PC-3 (cell line): Measurements from ENCODE around the gene MSMO1. TPM values are rescaled to one million over a fixed set of nuclear protein-coding genes. Genes with fewer than 3 reads are reported as not detected.

ENCODE experiments used
- ATAC-seq: fragments of 200-7000 bp; cut with Tn5 transposase; 2 replicates; pipeline ENCODE4 v1.9.1; 2020; ENCODE audit warnings: mild to moderate bottlenecking, moderate library complexity
- BruUV-seq: library from RNA; stranded (reverse); fragments of 400-500 nt; replicated peaks from 2 replicates; lab custom pipeline; 2021; lab: Mats Ljungman, UMichigan
- CTCF ChIA-PET: fragments of 300-600 bp; sonication (Branson Sonifier 250); formaldehyde crosslinking; loops from one replicate; lab custom pipeline; 2022; ENCODE audit warnings: antibody characterized with exemption; lab: Charles Lee
- POLR2A ChIA-PET: fragments of 300-600 bp; sonication (Branson Sonifier 250); formaldehyde crosslinking; loops from one replicate; lab custom pipeline; 2022; ENCODE audit warnings: antibody characterized with exemption; ENCODE audit not compliant: unreplicated experiment; lab: Charles Lee
- DNase-seq: peaks from one replicate; pipeline ENCODE4 v3.0.0-alpha.2; 2015
- H2AFZ ChIP-seq: fragments of 300-600 bp; sonication (generic); 2 replicates; pipeline ENCODE4 v1.6.0; 2016; ENCODE audit warnings: antibody characterized with exemption, low read length
- H3F3A ChIP-seq: fragments of 300-600 bp; sonication (generic); one replicate; pipeline ENCODE4 v1.6.0; 2017; ENCODE audit warnings: antibody characterized with exemption, low read length, control low read depth, mild to moderate bottlenecking; ENCODE audit not compliant: unreplicated experiment
- H3K27ac ChIP-seq: fragments of 300-600 bp; sonication (generic); 2 replicates; pipeline ENCODE4 v1.5.1; 2016; ENCODE audit warnings: mild to moderate bottlenecking, low read length
- H3K27me3 ChIP-seq: fragments of 300-600 bp; sonication (generic); 2 replicates; pipeline ENCODE4 v1.6.1; 2016; ENCODE audit warnings: low read length, mixed read lengths
- H3K36me3 ChIP-seq: fragments of 300-600 bp; sonication (generic); 2 replicates; pipeline ENCODE4 v1.6.1; 2016; ENCODE audit warnings: low read depth, mixed run types, low read length, mixed read lengths
- H3K4me1 ChIP-seq: fragments of 300-600 bp; sonication (generic); 2 replicates; pipeline ENCODE4 v1.5.1; 2016; ENCODE audit warnings: low read length; ENCODE audit not compliant: insufficient read depth
- H3K4me2 ChIP-seq: fragments of 300-600 bp; sonication (generic); 2 replicates; pipeline ENCODE4 v1.6.0; 2016; ENCODE audit warnings: low read length
- H3K4me3 ChIP-seq: fragments of 300-600 bp; sonication (generic); 2 replicates; pipeline ENCODE4 v1.5.1; 2016; ENCODE audit warnings: mild to moderate bottlenecking, low read length, mixed read lengths
- H3K79me2 ChIP-seq: fragments of 300-600 bp; sonication (generic); 2 replicates; pipeline ENCODE4 v1.6.1; 2017; ENCODE audit warnings: low read length, mixed read lengths
- H3K9ac ChIP-seq: fragments of 300-600 bp; sonication (generic); 2 replicates; pipeline ENCODE4 v1.6.0; 2016; ENCODE audit warnings: mild to moderate bottlenecking, low read length
- H3K9me2 ChIP-seq: fragments of 300-600 bp; sonication (generic); replicated peaks from 2 replicates; pipeline ENCODE4 v1.6.1; 2016; ENCODE audit warnings: mixed run types, low read length, mixed read lengths
- H3K9me3 ChIP-seq: fragments of 300-600 bp; sonication (generic); 2 replicates; pipeline ENCODE4 v1.6.1; 2016; ENCODE audit warnings: low read length, mixed read lengths
- H4K20me1 ChIP-seq: fragments of 300-600 bp; sonication (generic); 2 replicates; pipeline ENCODE4 v1.6.1; 2016; ENCODE audit warnings: low read length, mixed read lengths
- EZH2 ChIP-seq: fragments of 300-600 bp; sonication (generic); IDR thresholded peaks from one replicate; pipeline ENCODE4 v1.6.1; 2017; ENCODE audit warnings: antibody characterized with exemption, mild to moderate bottlenecking, low read length; ENCODE audit not compliant: unreplicated experiment
- EZH2phosphoT487 ChIP-seq: fragments of 300-600 bp; sonication (generic); IDR thresholded peaks from 2 replicates; pipeline ENCODE4 v1.6.1; 2018; ENCODE audit warnings: mild to moderate bottlenecking, antibody characterized with exemption, low read length, borderline replicate concordance
- intact Hi-C: fragments of 100-400 bp; cut with micrococcal nuclease; formaldehyde crosslinking; loops from 2 replicates; pipeline ENCODE4 v1.9.0; 2023
- total RNA-seq: library from RNA; depleted of rRNA; stranded (reverse); fragments of >200 nt; gene quantifications from 2 replicates; pipeline ENCODE4 v1.2.3, GENCODE V29; 2014
- TF ChIP-seq, protein P1 (sequence below): fragments of 300-600 bp; sonication (generic); conservative IDR thresholded peaks from 2 replicates; pipeline ENCODE4 v1.5.1; 2017; ENCODE audit warnings: antibody characterized with exemption, low read depth, mild to moderate bottlenecking, low read length

Gene MSMO1
- total RNA-seq, 1 experiment from 2014 or later: 37.6 TPM

DNA sequence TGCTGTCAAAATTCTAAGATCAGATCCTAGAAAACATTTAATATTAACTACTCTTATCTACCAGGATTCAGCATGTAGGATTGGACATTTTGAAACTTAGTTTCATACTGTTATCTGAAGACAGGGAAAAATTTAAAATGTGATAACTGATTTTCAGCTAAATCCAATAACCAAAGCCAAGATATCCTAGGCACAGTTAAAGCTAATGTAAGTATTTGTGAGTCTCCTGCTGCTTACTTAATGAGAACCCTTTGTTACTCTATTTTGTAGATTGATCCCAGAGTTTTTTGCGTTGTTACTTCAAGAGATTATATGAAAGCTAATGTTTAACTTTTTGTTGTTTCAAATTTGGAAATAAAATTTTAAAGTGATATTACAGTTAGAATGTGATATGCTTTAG is 53.3 kb downstream of the MSMO1 start:
- DNase-seq (no peak), ATAC-seq (no peak)
- Histone ChIP-seq H3F3A (no peaks in the 10 kb centered on the region), H3K36me3 (no peaks in the 10 kb centered on the region), H3K4me2 (no peak overlapping the region), H3K27ac (no peak overlapping the region), H2AFZ (no peak overlapping the region), H3K4me1 (peaks cover 6% of the 10 kb centered on the region; the same call in 1 of the 2 replicates), H3K27me3 (no peaks in the 10 kb centered on the region), H3K9ac (no peak overlapping the region), H3K9me2 (no peaks in the 10 kb centered on the region), H3K9me3 (no peaks in the 10 kb centered on the region), H4K20me1 (no peaks in the 10 kb centered on the region), H3K4me3 (no peak overlapping the region), H3K79me2 (no peaks in the 10 kb centered on the region)
- ChIA-PET CTCF (no interaction called here), POLR2A (no interaction called here)
- BruUV-seq: no TSS peak
- no peak for TF ChIP-seq EZH2
- intact Hi-C loops: no loop called here

DNA sequence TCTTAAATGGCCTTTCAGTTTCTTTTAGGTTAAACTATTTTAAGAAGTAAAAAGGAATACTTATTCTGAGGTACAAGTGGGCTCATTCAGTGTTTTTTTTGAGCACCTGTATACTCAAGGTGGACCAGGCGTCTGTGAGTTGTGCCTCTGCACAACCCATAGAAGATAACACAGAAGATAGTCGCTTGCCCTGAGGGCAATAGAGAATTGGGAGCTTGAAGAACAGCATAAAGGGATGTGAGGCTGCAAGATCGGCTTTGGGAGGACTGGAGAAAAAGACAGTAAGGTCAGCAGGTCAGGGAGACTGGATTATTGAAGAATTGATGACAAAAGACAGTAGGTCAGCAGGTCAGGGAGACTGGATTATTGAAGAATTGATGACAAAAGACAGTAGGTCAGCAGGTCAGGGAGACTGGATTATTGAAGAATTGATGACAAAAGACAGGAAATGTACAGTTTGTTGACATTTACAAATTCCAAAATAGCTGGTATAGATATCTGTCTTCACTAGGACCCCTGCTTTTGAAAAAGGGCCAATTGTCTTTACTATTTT is 54.4 kb downstream of the MSMO1 start:
- Histone ChIP-seq H3K79me2 (no peaks in the 10 kb centered on the region), H3K4me2 (no peak overlapping the region), H4K20me1 (no peaks in the 10 kb centered on the region), H2AFZ (no peak overlapping the region), H3K36me3 (no peaks in the 10 kb centered on the region), H3K27me3 (no peaks in the 10 kb centered on the region), H3K4me1 (peaks cover 6% of the 10 kb centered on the region; the same call in 1 of the 2 replicates), H3K9ac (no peak overlapping the region), H3K9me2 (no peaks in the 10 kb centered on the region), H3K27ac (no peak overlapping the region), H3F3A (no peaks in the 10 kb centered on the region), H3K9me3 (no peaks in the 10 kb centered on the region), H3K4me3 (no peak overlapping the region)
- TF ChIP-seq, protein P1, sequence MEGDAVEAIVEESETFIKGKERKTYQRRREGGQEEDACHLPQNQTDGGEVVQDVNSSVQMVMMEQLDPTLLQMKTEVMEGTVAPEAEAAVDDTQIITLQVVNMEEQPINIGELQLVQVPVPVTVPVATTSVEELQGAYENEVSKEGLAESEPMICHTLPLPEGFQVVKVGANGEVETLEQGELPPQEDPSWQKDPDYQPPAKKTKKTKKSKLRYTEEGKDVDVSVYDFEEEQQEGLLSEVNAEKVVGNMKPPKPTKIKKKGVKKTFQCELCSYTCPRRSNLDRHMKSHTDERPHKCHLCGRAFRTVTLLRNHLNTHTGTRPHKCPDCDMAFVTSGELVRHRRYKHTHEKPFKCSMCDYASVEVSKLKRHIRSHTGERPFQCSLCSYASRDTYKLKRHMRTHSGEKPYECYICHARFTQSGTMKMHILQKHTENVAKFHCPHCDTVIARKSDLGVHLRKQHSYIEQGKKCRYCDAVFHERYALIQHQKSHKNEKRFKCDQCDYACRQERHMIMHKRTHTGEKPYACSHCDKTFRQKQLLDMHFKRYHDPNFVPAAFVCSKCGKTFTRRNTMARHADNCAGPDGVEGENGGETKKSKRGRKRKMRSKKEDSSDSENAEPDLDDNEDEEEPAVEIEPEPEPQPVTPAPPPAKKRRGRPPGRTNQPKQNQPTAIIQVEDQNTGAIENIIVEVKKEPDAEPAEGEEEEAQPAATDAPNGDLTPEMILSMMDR: no peak
- TF ChIP-seq EZH2phosphoT487 (no peak), EZH2 (no peak)
- intact Hi-C loops: no loop called here
- POLR2A ChIA-PET: no interaction called here
- BruUV-seq: no TSS peak
- DNase-seq (no peak), ATAC-seq (no peak)
- CTCF ChIA-PET: no interaction called here

DNA sequence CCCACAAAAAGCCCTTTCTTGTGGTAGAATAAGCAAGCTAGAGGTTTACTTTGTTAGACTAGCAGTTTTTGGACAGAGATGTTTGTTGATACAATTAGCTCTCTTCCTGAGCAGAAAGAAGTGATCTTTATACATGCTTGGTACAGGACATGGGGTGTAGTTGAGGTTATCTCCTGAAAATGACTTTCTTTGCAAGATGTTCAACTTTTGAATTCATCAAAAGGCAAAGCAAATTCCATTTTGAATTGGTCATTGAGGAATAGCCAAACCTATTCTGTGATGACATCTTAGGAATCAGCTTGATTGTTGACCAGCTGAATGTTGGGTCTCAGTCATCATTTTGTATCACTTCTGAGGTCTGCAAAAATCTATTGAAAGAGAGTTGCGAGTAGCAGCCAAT is 55.2 kb downstream of the MSMO1 start:
- H2AFZ ChIP-seq: no peak overlapping the region
- no peaks in the 10 kb centered on the region for H3F3A ChIP-seq
- no peak overlapping the region for H3K4me2 ChIP-seq
- H3K9ac ChIP-seq: no peak overlapping the region
- ATAC-seq: no peak
- H3K9me3 ChIP-seq: no peaks in the 10 kb centered on the region
- H3K27ac ChIP-seq: no peak overlapping the region
- no peaks in the 10 kb centered on the region for H3K9me2 ChIP-seq
- no peaks in the 10 kb centered on the region for H4K20me1 ChIP-seq
- TF ChIP-seq EZH2 (no peak), EZH2phosphoT487 (no peak)
- TF ChIP-seq, protein P1: no peak
- POLR2A ChIA-PET: no interaction called here
- no peaks in the 10 kb centered on the region for H3K36me3 ChIP-seq
- H3K4me1 ChIP-seq: peaks cover 6% of the 10 kb centered on the region; the same call in 1 of the 2 replicates
- intact Hi-C loops: no loop called here
- no peaks in the 10 kb centered on the region for H3K27me3 ChIP-seq
- H3K79me2 ChIP-seq: no peaks in the 10 kb centered on the region
- H3K4me3 ChIP-seq: no peak overlapping the region
- CTCF ChIA-PET: no interaction called here
- no TSS peak for BruUV-seq
- DNase-seq: no peak
